ENCODE results near the gene INPP4A.

DNA sequence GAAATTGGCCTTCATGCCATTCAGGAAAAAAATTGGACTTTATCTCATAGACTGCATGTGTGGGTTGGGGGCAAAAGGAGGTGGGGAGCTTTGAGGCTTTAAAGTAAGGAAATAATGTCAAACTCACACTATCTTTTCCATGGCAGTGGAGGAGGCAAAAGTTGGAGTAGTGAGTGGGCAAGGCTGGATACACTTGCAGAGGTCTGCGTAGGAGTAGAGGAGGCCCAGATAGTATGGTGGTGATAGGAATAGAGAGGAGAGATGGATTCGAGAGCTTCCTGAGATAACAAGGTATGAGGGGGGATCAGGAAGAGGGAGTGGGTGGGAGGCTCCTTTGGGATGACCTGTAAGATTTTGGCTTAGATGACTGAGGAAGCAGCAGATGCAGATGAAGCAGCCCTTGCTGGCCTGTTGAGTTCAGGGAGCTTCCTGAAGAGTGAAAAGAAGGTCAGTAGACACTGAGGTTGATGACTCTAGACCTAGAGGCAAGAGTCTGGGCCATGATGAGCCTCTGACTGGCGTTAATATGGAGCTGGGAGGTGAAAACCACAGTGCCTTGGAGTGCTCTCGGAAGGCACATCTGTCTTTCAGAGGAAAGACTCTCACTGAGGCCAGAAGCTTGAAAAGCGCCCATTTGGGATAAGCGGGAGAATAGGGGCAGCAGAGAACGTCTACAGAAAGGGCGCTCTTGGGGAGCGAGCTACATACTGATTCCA lies 169.5 kb downstream of the INPP4A start:
- TF ChIP-seq, protein P1, sequence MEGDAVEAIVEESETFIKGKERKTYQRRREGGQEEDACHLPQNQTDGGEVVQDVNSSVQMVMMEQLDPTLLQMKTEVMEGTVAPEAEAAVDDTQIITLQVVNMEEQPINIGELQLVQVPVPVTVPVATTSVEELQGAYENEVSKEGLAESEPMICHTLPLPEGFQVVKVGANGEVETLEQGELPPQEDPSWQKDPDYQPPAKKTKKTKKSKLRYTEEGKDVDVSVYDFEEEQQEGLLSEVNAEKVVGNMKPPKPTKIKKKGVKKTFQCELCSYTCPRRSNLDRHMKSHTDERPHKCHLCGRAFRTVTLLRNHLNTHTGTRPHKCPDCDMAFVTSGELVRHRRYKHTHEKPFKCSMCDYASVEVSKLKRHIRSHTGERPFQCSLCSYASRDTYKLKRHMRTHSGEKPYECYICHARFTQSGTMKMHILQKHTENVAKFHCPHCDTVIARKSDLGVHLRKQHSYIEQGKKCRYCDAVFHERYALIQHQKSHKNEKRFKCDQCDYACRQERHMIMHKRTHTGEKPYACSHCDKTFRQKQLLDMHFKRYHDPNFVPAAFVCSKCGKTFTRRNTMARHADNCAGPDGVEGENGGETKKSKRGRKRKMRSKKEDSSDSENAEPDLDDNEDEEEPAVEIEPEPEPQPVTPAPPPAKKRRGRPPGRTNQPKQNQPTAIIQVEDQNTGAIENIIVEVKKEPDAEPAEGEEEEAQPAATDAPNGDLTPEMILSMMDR (IDR thresholded peaks at IDR 0.05), result no peak
- no peak for TF ChIP-seq POLR2A (IDR thresholded peaks at IDR 0.05)
